ENCODE data around the gene ZNF597. TPM values are rescaled to one million over a fixed set of nuclear protein-coding genes. Genes with fewer than 3 reads are reported as not detected.

Gene ZNF597
- total RNA-seq, 3 donors from 2014 or later = 1.9 TPM

- Histone ChIP-seq H3K4me1 (ENCODE audit: low read depth) (no peaks in the 10 kb centered on the region), H3K9me3 (no peaks in the 10 kb centered on the region), H3K4me3 (no peak overlapping the region), H3K36me3 (ENCODE audit: low read depth) (peaks cover 27% of the 10 kb centered on the region)
- TF ChIP-seq, protein P1, sequence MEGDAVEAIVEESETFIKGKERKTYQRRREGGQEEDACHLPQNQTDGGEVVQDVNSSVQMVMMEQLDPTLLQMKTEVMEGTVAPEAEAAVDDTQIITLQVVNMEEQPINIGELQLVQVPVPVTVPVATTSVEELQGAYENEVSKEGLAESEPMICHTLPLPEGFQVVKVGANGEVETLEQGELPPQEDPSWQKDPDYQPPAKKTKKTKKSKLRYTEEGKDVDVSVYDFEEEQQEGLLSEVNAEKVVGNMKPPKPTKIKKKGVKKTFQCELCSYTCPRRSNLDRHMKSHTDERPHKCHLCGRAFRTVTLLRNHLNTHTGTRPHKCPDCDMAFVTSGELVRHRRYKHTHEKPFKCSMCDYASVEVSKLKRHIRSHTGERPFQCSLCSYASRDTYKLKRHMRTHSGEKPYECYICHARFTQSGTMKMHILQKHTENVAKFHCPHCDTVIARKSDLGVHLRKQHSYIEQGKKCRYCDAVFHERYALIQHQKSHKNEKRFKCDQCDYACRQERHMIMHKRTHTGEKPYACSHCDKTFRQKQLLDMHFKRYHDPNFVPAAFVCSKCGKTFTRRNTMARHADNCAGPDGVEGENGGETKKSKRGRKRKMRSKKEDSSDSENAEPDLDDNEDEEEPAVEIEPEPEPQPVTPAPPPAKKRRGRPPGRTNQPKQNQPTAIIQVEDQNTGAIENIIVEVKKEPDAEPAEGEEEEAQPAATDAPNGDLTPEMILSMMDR (IDR thresholded peaks at IDR 0.05) = no peak
- DNase-seq (peak in 2 of 3 donors; percentile 18 to 39), ATAC-seq (no peak)
- intact Hi-C loops (cut with DNase I, micrococcal nuclease) = no loop called here
Measured at GRCh38 chr16:3484318-3485096, 41.2 kb upstream of the ZNF597 start.

- TF ChIP-seq, protein P1 (IDR thresholded peaks at IDR 0.05) = no peak
- peaks cover 8% of the 10 kb centered on the region for H3K4me1 ChIP-seq (ENCODE audit: low read depth)
- intact Hi-C loops (cut with DNase I, micrococcal nuclease) = no loop called here
- DNase-seq (peak in 1 of 3 donors; percentile 17), ATAC-seq (no peak)
- peaks cover 27% of the 10 kb centered on the region for H3K36me3 ChIP-seq (ENCODE audit: low read depth)
- H3K4me3 ChIP-seq = no peak overlapping the region
- no peaks in the 10 kb centered on the region for H3K9me3 ChIP-seq
Measured at GRCh38 chr16:3482659-3483241, 39.4 kb upstream of the ZNF597 start.

GRCh38 chr16:3481696-3482658 is 38.7 kb upstream of the ZNF597 start:
- no peak overlapping the region for H3K4me3 ChIP-seq
- H3K36me3 ChIP-seq (ENCODE audit: low read depth) = peaks cover 27% of the 10 kb centered on the region
- TF ChIP-seq, protein P1 (IDR thresholded peaks at IDR 0.05) = no peak
- H3K4me1 ChIP-seq (ENCODE audit: low read depth) = peaks cover 10% of the 10 kb centered on the region
- ATAC-seq (no peak), DNase-seq (peak in 1 of 3 donors; percentile 27)
- intact Hi-C loops (cut with DNase I, micrococcal nuclease) = no loop called here
- no peaks in the 10 kb centered on the region for H3K9me3 ChIP-seq

GRCh38 chr16:3480901-3481695 is 37.8 kb upstream of the ZNF597 start:
- Histone ChIP-seq H3K4me1 (ENCODE audit: low read depth) (peaks cover 18% of the 10 kb centered on the region), H3K36me3 (ENCODE audit: low read depth) (peaks cover 27% of the 10 kb centered on the region), H3K9me3 (no peaks in the 10 kb centered on the region), H3K4me3 (no peak overlapping the region)
- DNase-seq (peak in 1 of 3 donors; percentile 31), ATAC-seq (no peak)
- TF ChIP-seq, protein P1 (IDR thresholded peaks at IDR 0.05) = no peak
- intact Hi-C loops (cut with DNase I, micrococcal nuclease) = no loop called here
